Measurements from ENCODE around the gene CNTNAP2. TPM values are rescaled to one million over a fixed set of nuclear protein-coding genes. Genes with fewer than 3 reads are reported as not detected.

The CNTNAP2 gene
- total and polyA plus RNA-seq, 2 donors (not counting 1 experiment from before 2014, with no cell fraction given): not detected

DNA sequence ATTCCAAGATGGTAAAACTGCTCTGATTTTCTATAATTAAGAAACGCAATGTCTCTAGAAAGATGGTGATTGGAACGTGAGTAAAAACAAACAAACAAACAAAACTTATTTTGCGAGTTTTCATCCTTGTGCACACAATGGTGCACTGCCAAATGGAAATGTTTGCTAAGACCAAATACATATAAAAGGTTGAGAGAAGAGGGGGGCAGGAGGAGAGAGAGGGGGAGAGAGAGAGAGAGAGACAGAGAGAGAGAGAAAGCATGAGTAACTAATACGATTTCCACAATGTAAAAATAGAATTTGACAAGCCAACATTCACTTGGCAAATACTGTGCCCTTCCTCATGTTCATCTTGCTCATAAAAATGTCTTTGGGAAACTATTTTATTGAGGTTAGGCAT lies 375.4 kb downstream of the CNTNAP2 start:
- H4K20me1 ChIP-seq (ENCODE audit: control insufficient read depth, extremely low read depth, insufficient read depth, low read length): no peaks in the 10 kb centered on the region
- no peak overlapping the region for H3K27ac ChIP-seq (ENCODE audit: insufficient read depth, low read length)
- no peaks in the 10 kb centered on the region for H3K27me3 ChIP-seq (ENCODE audit: control insufficient read depth, insufficient read depth, low read length)
- no peaks in the 10 kb centered on the region for H3K4me1 ChIP-seq (ENCODE audit: control insufficient read depth, extremely low read depth, insufficient read depth, low read length)
- no peaks in the 10 kb centered on the region for H3K36me3 ChIP-seq (ENCODE audit: control insufficient read depth, insufficient read depth, low read length)
- no peak for DNase-seq (ENCODE audit: low read depth in 2 of 2)
- H3K9ac ChIP-seq (ENCODE audit: insufficient read depth, low read length): no peak overlapping the region
- no peak overlapping the region for H2AFZ ChIP-seq (ENCODE audit: low read length)
- no peak overlapping the region for H3K4me3 ChIP-seq (replicated peaks in 1 of 4; ENCODE audit: control extremely low read depth in 1 of 4, insufficient read depth in 1 of 4, low read depth in 3 of 4, low read length in 4 of 4)
- no peaks in the 10 kb centered on the region for H3K79me2 ChIP-seq (ENCODE audit: control insufficient read depth, insufficient read depth, low read length)
- TF ChIP-seq EZH2 (IDR thresholded peaks at IDR 0.05; ENCODE audit: low read length, missing control alignments): no peak
- TF ChIP-seq, protein P1, sequence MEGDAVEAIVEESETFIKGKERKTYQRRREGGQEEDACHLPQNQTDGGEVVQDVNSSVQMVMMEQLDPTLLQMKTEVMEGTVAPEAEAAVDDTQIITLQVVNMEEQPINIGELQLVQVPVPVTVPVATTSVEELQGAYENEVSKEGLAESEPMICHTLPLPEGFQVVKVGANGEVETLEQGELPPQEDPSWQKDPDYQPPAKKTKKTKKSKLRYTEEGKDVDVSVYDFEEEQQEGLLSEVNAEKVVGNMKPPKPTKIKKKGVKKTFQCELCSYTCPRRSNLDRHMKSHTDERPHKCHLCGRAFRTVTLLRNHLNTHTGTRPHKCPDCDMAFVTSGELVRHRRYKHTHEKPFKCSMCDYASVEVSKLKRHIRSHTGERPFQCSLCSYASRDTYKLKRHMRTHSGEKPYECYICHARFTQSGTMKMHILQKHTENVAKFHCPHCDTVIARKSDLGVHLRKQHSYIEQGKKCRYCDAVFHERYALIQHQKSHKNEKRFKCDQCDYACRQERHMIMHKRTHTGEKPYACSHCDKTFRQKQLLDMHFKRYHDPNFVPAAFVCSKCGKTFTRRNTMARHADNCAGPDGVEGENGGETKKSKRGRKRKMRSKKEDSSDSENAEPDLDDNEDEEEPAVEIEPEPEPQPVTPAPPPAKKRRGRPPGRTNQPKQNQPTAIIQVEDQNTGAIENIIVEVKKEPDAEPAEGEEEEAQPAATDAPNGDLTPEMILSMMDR (conservative IDR thresholded peaks at IDR 0.05 in 1 of 2, IDR thresholded peaks at IDR 0.05 in 1 of 2; ENCODE audit: low read depth in 1 of 2, low read length in 2 of 2): no peak
- no peaks in the 10 kb centered on the region for H3K9me3 ChIP-seq (ENCODE audit: control insufficient read depth, insufficient read depth, low read depth, low read length)
- H3K4me2 ChIP-seq (ENCODE audit: extremely low read depth, insufficient read depth, low read length): no peak overlapping the region

DNA sequence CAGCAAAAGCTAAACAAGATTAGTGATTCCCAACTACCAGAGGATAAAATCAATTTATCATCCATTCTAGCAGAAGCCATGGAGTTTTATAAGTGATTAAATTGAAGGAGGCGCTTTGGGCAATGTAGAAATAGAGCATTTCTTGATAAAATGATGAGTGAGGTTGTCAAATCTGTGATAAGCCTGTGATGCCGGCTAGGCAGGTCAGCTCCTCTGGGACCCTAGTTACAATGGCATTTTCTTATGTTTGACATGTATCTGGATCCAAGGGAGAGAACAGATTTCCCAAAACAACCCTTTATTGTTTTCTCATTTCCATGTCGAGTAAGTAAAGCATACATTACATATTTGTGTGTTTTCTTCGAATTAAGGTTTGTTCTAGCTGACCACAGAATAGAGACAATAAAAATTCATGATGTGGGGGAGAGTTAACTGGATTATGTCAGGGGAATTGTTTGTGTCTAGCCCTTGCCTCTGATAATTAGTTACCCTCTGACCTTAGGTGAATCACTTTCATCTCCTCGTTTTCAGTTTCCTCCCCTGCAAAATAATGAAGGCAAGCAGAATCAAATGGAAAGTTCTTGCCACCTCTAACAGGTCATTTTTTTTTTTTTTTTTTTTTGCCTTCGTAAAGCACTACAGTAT lies 378.5 kb downstream of the CNTNAP2 start:
- TF ChIP-seq EZH2 (IDR thresholded peaks at IDR 0.05; ENCODE audit: low read length, missing control alignments): no peak
- TF ChIP-seq, protein P1 (conservative IDR thresholded peaks at IDR 0.05 in 1 of 2, IDR thresholded peaks at IDR 0.05 in 1 of 2; ENCODE audit: low read depth in 1 of 2, low read length in 2 of 2): no peak
- no peak overlapping the region for H3K4me2 ChIP-seq (ENCODE audit: extremely low read depth, insufficient read depth, low read length)
- H3K27me3 ChIP-seq (ENCODE audit: control insufficient read depth, insufficient read depth, low read length): no peaks in the 10 kb centered on the region
- H3K4me3 ChIP-seq (replicated peaks in 1 of 4; ENCODE audit: control extremely low read depth in 1 of 4, insufficient read depth in 1 of 4, low read depth in 3 of 4, low read length in 4 of 4): no peak overlapping the region
- H3K79me2 ChIP-seq (ENCODE audit: control insufficient read depth, insufficient read depth, low read length): no peaks in the 10 kb centered on the region
- H4K20me1 ChIP-seq (ENCODE audit: control insufficient read depth, extremely low read depth, insufficient read depth, low read length): no peaks in the 10 kb centered on the region
- no peaks in the 10 kb centered on the region for H3K4me1 ChIP-seq (ENCODE audit: control insufficient read depth, extremely low read depth, insufficient read depth, low read length)
- no peak overlapping the region for H3K9ac ChIP-seq (ENCODE audit: insufficient read depth, low read length)
- no peak for DNase-seq (ENCODE audit: low read depth in 2 of 2)
- no peak overlapping the region for H3K27ac ChIP-seq (ENCODE audit: insufficient read depth, low read length)
- no peak overlapping the region for H2AFZ ChIP-seq (ENCODE audit: low read length)
- no peaks in the 10 kb centered on the region for H3K36me3 ChIP-seq (ENCODE audit: control insufficient read depth, insufficient read depth, low read length)
- no peaks in the 10 kb centered on the region for H3K9me3 ChIP-seq (ENCODE audit: control insufficient read depth, insufficient read depth, low read depth, low read length)

DNA sequence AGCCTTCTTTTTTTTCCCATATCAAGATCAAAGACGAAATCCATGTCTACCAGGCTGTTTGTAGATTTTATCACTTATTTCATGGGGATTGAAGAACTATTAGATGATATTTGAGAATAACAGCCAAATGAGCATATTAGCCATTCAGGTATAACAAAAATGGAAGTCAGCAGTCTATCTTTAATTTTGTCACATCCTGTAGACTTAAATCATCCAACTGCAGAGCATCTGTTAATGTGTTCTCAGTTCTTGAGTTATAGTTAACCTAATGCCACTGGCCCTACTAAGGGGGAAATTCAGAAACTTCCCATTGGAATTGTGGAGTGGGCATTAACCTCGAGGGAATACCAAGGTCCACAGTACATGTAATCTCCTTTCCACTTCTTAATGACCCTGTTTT lies 380.1 kb downstream of the CNTNAP2 start:
- Histone ChIP-seq H3K4me2 (ENCODE audit: extremely low read depth, insufficient read depth, low read length) (no peak overlapping the region), H3K27ac (ENCODE audit: insufficient read depth, low read length) (no peak overlapping the region), H4K20me1 (ENCODE audit: control insufficient read depth, extremely low read depth, insufficient read depth, low read length) (no peaks in the 10 kb centered on the region), H3K9me3 (ENCODE audit: control insufficient read depth, insufficient read depth, low read depth, low read length) (no peaks in the 10 kb centered on the region), H3K9ac (ENCODE audit: insufficient read depth, low read length) (no peak overlapping the region), H3K4me1 (ENCODE audit: control insufficient read depth, extremely low read depth, insufficient read depth, low read length) (no peaks in the 10 kb centered on the region), H3K36me3 (ENCODE audit: control insufficient read depth, insufficient read depth, low read length) (no peaks in the 10 kb centered on the region), H3K27me3 (ENCODE audit: control insufficient read depth, insufficient read depth, low read length) (no peaks in the 10 kb centered on the region), H3K4me3 (replicated peaks in 1 of 4; ENCODE audit: control extremely low read depth in 1 of 4, insufficient read depth in 1 of 4, low read depth in 3 of 4, low read length in 4 of 4) (no peak overlapping the region), H3K79me2 (ENCODE audit: control insufficient read depth, insufficient read depth, low read length) (no peaks in the 10 kb centered on the region), H2AFZ (ENCODE audit: low read length) (no peak overlapping the region)
- TF ChIP-seq, protein P1 (conservative IDR thresholded peaks at IDR 0.05 in 1 of 2, IDR thresholded peaks at IDR 0.05 in 1 of 2; ENCODE audit: low read depth in 1 of 2, low read length in 2 of 2): no peak
- TF ChIP-seq EZH2 (IDR thresholded peaks at IDR 0.05; ENCODE audit: low read length, missing control alignments): no peak
- no peak for DNase-seq (ENCODE audit: low read depth in 2 of 2)

All from fibroblast of lung (primary cell).